ENCODE data around the gene SHH.

GRCh38 chr7:155829796-155830470 lies 17.7 kb upstream of the SHH start:
- TF ChIP-seq, protein P1, sequence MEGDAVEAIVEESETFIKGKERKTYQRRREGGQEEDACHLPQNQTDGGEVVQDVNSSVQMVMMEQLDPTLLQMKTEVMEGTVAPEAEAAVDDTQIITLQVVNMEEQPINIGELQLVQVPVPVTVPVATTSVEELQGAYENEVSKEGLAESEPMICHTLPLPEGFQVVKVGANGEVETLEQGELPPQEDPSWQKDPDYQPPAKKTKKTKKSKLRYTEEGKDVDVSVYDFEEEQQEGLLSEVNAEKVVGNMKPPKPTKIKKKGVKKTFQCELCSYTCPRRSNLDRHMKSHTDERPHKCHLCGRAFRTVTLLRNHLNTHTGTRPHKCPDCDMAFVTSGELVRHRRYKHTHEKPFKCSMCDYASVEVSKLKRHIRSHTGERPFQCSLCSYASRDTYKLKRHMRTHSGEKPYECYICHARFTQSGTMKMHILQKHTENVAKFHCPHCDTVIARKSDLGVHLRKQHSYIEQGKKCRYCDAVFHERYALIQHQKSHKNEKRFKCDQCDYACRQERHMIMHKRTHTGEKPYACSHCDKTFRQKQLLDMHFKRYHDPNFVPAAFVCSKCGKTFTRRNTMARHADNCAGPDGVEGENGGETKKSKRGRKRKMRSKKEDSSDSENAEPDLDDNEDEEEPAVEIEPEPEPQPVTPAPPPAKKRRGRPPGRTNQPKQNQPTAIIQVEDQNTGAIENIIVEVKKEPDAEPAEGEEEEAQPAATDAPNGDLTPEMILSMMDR (IDR thresholded peaks at IDR 0.05): no peak
- TF ChIP-seq EP300 (IDR thresholded peaks at IDR 0.05): no peak

Data from tibial nerve (tissue), 4 donors.